GM12873 (cell line): ENCODE measurements around the gene WDR33.

Source experiments
- CTCF ChIP-seq: IDR thresholded peaks from 2 replicates; pipeline ENCODE4 v1.5.1; 2012; ENCODE audit warnings: low read depth, mild to moderate bottlenecking, moderate library complexity, low read length, control low read depth; ENCODE audit not compliant: insufficient read depth; ENCODE audit errors: missing control alignments

Gene WDR33

GRCh38 chr2:127690696-127691095 is 120.3 kb downstream of the WDR33 start:
- TF ChIP-seq CTCF = no peak

GRCh38 chr2:127688405-127688804 is 122.6 kb downstream of the WDR33 start:
- TF ChIP-seq CTCF = no peak

- no peak for TF ChIP-seq CTCF
These were observed 125.4 kb downstream of the WDR33 start for GRCh38 chr2:127685410-127686080.

GRCh38 chr2:127683757-127684156 is 127.2 kb downstream of the WDR33 start:
- TF ChIP-seq CTCF = no peak

GRCh38 chr2:127683056-127683455 is 127.9 kb downstream of the WDR33 start:
- no peak for TF ChIP-seq CTCF

- TF ChIP-seq CTCF = no peak
These were observed 128.8 kb downstream of the WDR33 start for GRCh38 chr2:127681976-127682857.

- no peak for TF ChIP-seq CTCF
These were observed 129.6 kb downstream of the WDR33 start for GRCh38 chr2:127681288-127681804.
